Liver (tissue), 9 donors: ENCODE data around the gene CPLX4. TPM values are rescaled to one million over a fixed set of nuclear protein-coding genes. Genes with fewer than 3 reads are reported as not detected.

ENCODE experiments used
- DNase-seq: peaks from one replicate; pipeline ENCODE4 v3.0.0-alpha.2; 2017; ENCODE audit warnings: low spot score
- H3K27ac ChIP-seq, 2 donors: one replicate each; pipeline ENCODE4 v1.7.0; 2013; ENCODE audit warnings: inconsistent platforms in 2 of 2, low read length in 2 of 2, control low read depth in 1 of 2, low read depth in 1 of 2, mild to moderate bottlenecking in 1 of 2
- H3K27me3 ChIP-seq, 4 donors: one replicate each; pipeline versions ENCODE4 v1.6.1 to v1.7.0; 2013; ENCODE audit warnings: low read length in 3 of 4, inconsistent platforms in 1 of 4, mild to moderate bottlenecking in 1 of 4, moderate library complexity in 1 of 4; ENCODE audit not compliant: control insufficient read depth in 4 of 4, insufficient read depth in 4 of 4
- H3K36me3 ChIP-seq, 4 donors: one replicate each; pipeline versions ENCODE4 v1.6.1 to v1.7.0; 2013; ENCODE audit warnings: low read length in 3 of 4, mild to moderate bottlenecking in 3 of 4, low read depth in 1 of 4, moderate library complexity in 1 of 4; ENCODE audit not compliant: control insufficient read depth in 4 of 4, insufficient read depth in 3 of 4
- H3K4me1 ChIP-seq, 4 donors: one replicate each; pipeline versions ENCODE4 v1.6.1 to v1.7.0; 2013; ENCODE audit warnings: low read length in 3 of 4, mild to moderate bottlenecking in 3 of 4, moderate library complexity in 1 of 4; ENCODE audit not compliant: control insufficient read depth in 4 of 4, insufficient read depth in 4 of 4
- H3K4me3 ChIP-seq, 3 donors: one replicate each; pipeline versions ENCODE4 v1.6.1 to v1.7.0; 2013; ENCODE audit warnings: low read length in 3 of 3, control low read depth in 1 of 3, low read depth in 1 of 3, mild to moderate bottlenecking in 1 of 3
- H3K9ac ChIP-seq, 2 donors: one replicate each; pipeline ENCODE4 v1.7.0; 2013; ENCODE audit warnings: low read length in 2 of 2, mild to moderate bottlenecking in 2 of 2, moderate library complexity in 2 of 2, control low read depth in 1 of 2, low read depth in 1 of 2
- H3K9me3 ChIP-seq, 4 donors: one replicate each; pipeline versions ENCODE4 v1.6.1 to v1.7.0; 2013; ENCODE audit warnings: low read length in 3 of 4; ENCODE audit not compliant: control insufficient read depth in 4 of 4
- EGR1 ChIP-seq, 2 donors: IDR thresholded peaks; 2 replicates each; pipeline ENCODE4 v1.6.1; 2016 to 2018; ENCODE audit warnings: antibody characterized with exemption in 2 of 2, low read depth in 2 of 2
- FOXA1 ChIP-seq: IDR thresholded peaks from 2 replicates; pipeline ENCODE4 v1.6.1; 2016; ENCODE audit warnings: antibody characterized with exemption
- FOXA2 ChIP-seq: IDR thresholded peaks from 2 replicates; pipeline ENCODE4 v1.6.1; 2016; ENCODE audit warnings: antibody characterized with exemption
- HNF4A ChIP-seq, 2 donors: conservative IDR thresholded peaks; 2 replicates each; pipeline ENCODE4 v1.6.1; 2016; ENCODE audit warnings: antibody characterized with exemption in 2 of 2, mild to moderate bottlenecking in 2 of 2
- HNF4G ChIP-seq: IDR thresholded peaks from 2 replicates; pipeline ENCODE4 v1.6.1; 2016; ENCODE audit warnings: antibody characterized with exemption
- NR2F2 ChIP-seq: IDR thresholded peaks from 2 replicates; pipeline ENCODE4 v1.6.1; 2016; ENCODE audit warnings: antibody characterized with exemption
- RAD21 ChIP-seq, 2 donors: IDR thresholded peaks; 2 replicates each; pipeline ENCODE4 v1.6.1; 2016; ENCODE audit warnings: antibody characterized with exemption in 2 of 2, mild to moderate bottlenecking in 2 of 2
- RXRA ChIP-seq, 2 donors: IDR thresholded peaks; 2 replicates each; pipeline ENCODE4 v1.6.1; 2017 to 2018; ENCODE audit warnings: antibody characterized with exemption in 2 of 2, mild to moderate bottlenecking in 1 of 2
- TAF1 ChIP-seq: conservative IDR thresholded peaks from 2 replicates; pipeline ENCODE4 v1.6.1; 2016; ENCODE audit warnings: antibody characterized with exemption, mild to moderate bottlenecking
- YY1 ChIP-seq: IDR thresholded peaks from 2 replicates; pipeline ENCODE4 v1.6.1; 2016; ENCODE audit warnings: antibody characterized with exemption, mild to moderate bottlenecking
- WGBS: extraction: QIAGEN DNeasy Blood & Tissue Kit; methylation state at CpG from one replicate; pipeline ENCODE4 v1.1.7; 2013; 5-methylcytosine and 5-hydroxymethylcytosine counted together
- polyA plus RNA-seq, 2 donors: library from polyadenylated mRNA; stranded (reverse) in 1 of 2; unstranded in 1 of 2; fragments of 200-250 nt in 1 of 2; fragments of >200 nt in 1 of 2; fragmentation: Nextera tagmentation in 1 of 2; extraction: Ambion mirVana in 1 of 2; gene quantifications; one replicate each; pipeline versions ENCODE4 v1.2.1 to v1.2.3, GENCODE V29; 2013 to 2015
- total RNA-seq, 2 donors: library from RNA; depleted of rRNA; stranded (reverse); fragments of >200 nt; gene quantifications; one replicate each; pipeline ENCODE4 v1.2.3, GENCODE V29; 2014
- TF ChIP-seq, protein P1 (sequence below): IDR thresholded peaks from 2 replicates; pipeline ENCODE4 v1.6.1; 2016; ENCODE audit warnings: antibody characterized with exemption, mild to moderate bottlenecking
- TF ChIP-seq, protein P2 (sequence below): IDR thresholded peaks from 2 replicates; pipeline ENCODE4 v1.6.1; 2016; ENCODE audit warnings: antibody characterized with exemption
- TF ChIP-seq, protein P3 (sequence below): IDR thresholded peaks from 2 replicates; pipeline ENCODE4 v1.6.1; 2016; ENCODE audit warnings: antibody characterized with exemption
- TF ChIP-seq, protein P4 (sequence below): IDR thresholded peaks from 2 replicates; pipeline ENCODE4 v1.6.1; 2016; ENCODE audit warnings: antibody characterized with exemption
- donor health status: healthy.
- donor health status: healthy.
- donor health status: healthy.
- donor health status: healthy.
- donor health status: healthy.

Gene CPLX4
- total and polyA plus RNA-seq, 4 donors = not detected

DNA sequence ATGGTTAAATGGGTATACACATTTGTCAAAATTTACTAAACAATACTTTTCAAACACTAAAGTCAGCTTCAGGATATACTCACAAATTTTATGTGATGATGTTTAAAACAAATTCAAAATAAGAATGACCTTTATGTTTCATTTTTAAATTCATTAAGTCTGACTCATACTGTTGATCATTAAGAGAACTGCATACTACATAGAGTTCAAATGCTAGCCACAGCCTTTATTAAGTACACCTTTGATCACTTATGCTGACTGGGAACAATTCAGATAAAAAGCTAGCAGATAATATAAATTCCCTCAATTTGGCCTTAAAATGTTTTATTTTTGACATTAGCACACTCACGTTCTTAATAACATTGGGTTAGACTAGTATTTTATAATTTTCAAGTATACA lies 26.5 kb upstream of the CPLX4 start (continued):
- TF ChIP-seq, protein P1, sequence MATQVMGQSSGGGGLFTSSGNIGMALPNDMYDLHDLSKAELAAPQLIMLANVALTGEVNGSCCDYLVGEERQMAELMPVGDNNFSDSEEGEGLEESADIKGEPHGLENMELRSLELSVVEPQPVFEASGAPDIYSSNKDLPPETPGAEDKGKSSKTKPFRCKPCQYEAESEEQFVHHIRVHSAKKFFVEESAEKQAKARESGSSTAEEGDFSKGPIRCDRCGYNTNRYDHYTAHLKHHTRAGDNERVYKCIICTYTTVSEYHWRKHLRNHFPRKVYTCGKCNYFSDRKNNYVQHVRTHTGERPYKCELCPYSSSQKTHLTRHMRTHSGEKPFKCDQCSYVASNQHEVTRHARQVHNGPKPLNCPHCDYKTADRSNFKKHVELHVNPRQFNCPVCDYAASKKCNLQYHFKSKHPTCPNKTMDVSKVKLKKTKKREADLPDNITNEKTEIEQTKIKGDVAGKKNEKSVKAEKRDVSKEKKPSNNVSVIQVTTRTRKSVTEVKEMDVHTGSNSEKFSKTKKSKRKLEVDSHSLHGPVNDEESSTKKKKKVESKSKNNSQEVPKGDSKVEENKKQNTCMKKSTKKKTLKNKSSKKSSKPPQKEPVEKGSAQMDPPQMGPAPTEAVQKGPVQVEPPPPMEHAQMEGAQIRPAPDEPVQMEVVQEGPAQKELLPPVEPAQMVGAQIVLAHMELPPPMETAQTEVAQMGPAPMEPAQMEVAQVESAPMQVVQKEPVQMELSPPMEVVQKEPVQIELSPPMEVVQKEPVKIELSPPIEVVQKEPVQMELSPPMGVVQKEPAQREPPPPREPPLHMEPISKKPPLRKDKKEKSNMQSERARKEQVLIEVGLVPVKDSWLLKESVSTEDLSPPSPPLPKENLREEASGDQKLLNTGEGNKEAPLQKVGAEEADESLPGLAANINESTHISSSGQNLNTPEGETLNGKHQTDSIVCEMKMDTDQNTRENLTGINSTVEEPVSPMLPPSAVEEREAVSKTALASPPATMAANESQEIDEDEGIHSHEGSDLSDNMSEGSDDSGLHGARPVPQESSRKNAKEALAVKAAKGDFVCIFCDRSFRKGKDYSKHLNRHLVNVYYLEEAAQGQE = no peak
- TF ChIP-seq RXRA (IDR thresholded peaks at IDR 0.05) (no peak), TAF1 (no peak), HNF4G (no peak)
- TF ChIP-seq, protein P2, sequence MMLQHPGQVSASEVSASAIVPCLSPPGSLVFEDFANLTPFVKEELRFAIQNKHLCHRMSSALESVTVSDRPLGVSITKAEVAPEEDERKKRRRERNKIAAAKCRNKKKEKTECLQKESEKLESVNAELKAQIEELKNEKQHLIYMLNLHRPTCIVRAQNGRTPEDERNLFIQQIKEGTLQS = no peak

DNA sequence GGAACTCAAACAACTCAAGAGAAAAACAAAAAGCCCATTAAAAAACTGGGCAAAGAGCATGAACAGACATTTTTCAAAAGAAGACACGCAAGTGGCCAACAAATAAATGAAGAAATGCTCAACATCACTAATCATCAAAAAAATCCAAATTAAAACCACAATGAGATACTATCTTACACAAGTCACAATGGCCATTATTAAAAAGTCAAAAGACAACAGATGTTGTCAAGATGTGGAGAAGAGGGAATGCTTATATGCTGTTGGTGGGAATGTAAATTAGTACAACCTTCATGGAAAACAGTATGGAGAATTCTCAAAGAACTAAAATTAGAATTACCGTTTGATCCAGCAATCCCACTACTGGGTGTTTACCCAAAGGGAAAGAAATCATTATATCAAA lies 25.5 kb upstream of the CPLX4 start:
- WGBS = 98% methylated on average over 2 of the region's 2 CpGs
- peaks cover 11 to 62% (median 60%) of the 10 kb centered on the region in 4 donors for H3K36me3 ChIP-seq
- no peaks in the 10 kb centered on the region for H3K9me3 ChIP-seq
- H3K27ac ChIP-seq = no peak overlapping the region
- DNase-seq = no peak
- no peaks in the 10 kb centered on the region for H3K27me3 ChIP-seq
- no peak overlapping the region for H3K4me3 ChIP-seq
- H3K4me1 ChIP-seq = no peaks in the 10 kb centered on the region
- TF ChIP-seq FOXA2 (no peak), RAD21 (IDR thresholded peaks at IDR 0.05) (no peak), HNF4A (conservative IDR thresholded peaks at IDR 0.05) (no peak), EGR1 (IDR thresholded peaks at IDR 0.05; ENCODE audit: low read depth in 2 of 2) (no peak), NR2F2 (no peak), HNF4G (no peak), YY1 (no peak), TAF1 (no peak), FOXA1 (no peak)
- TF ChIP-seq, protein P3, sequence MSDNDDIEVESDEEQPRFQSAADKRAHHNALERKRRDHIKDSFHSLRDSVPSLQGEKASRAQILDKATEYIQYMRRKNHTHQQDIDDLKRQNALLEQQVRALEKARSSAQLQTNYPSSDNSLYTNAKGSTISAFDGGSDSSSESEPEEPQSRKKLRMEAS = no peak
- TF ChIP-seq, protein P2 = no peak
- TF ChIP-seq, protein P4, sequence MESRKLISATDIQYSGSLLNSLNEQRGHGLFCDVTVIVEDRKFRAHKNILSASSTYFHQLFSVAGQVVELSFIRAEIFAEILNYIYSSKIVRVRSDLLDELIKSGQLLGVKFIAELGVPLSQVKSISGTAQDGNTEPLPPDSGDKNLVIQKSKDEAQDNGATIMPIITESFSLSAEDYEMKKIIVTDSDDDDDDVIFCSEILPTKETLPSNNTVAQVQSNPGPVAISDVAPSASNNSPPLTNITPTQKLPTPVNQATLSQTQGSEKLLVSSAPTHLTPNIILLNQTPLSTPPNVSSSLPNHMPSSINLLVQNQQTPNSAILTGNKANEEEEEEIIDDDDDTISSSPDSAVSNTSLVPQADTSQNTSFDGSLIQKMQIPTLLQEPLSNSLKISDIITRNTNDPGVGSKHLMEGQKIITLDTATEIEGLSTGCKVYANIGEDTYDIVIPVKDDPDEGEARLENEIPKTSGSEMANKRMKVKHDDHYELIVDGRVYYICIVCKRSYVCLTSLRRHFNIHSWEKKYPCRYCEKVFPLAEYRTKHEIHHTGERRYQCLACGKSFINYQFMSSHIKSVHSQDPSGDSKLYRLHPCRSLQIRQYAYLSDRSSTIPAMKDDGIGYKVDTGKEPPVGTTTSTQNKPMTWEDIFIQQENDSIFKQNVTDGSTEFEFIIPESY = no peak
- TF ChIP-seq, protein P1 = no peak
- no peak overlapping the region for H3K9ac ChIP-seq
